SKM-1 treated with dmso at 0.1 percent for 144 hours (cell line): Measurements from ENCODE around the gene C16orf96.
A peak's percentile ranks its signal among the peaks of the same experiment; 100 is the strongest.

ENCODE experiments used
- DNase-seq: peaks from one replicate; lab custom pipeline; 2025; ENCODE audit not compliant: unreplicated experiment; lab: John Stamatoyannopoulos, UW

Gene C16orf96

DNA sequence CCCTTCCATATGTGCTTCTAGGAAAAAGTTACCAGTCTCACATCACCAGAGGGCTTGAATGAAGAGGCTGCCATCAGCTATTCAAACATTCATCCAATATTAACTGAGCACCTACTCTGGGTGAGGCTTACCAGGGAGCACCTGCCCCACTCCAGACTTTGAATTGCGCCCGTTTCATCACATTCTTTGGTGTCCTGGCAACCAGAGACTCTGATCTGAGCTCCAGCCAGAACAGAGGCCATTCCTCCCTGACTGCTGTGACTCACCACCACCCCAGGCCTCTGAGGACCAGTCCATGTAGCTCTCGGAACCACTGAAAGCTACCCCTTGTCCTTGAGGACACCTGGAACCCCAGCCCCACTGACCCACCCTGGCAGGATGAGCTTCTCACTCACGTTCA is at the start of gene C16orf96:
TSS of gene C16orf96 (plus strand) at position 229 of the 400 bp plus-strand sequence. CDS start at position 379, 150 bp downstream.
- no peak for DNase-seq

DNA sequence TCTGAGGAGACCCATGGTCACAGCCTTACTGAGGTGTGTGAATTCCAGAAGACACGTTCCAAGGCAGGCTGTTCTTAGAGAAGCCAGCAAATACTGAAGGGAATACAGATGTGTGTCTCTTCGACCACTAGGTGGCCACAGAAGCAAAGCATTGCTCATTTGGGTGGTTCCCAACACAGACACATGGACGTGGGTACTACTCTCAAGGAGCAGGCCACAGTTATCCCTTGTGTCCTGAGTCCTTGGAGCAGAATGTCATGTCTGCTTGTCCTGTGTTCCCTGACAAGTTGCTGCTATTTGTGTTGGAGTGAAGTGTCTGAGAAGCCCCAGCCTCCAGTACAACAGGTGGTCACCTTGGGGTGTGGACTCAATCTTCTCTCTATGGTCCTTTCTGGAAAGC is 49.7 kb upstream of the C16orf96 start:
- DNase-seq, result peak; percentile 83

DNA sequence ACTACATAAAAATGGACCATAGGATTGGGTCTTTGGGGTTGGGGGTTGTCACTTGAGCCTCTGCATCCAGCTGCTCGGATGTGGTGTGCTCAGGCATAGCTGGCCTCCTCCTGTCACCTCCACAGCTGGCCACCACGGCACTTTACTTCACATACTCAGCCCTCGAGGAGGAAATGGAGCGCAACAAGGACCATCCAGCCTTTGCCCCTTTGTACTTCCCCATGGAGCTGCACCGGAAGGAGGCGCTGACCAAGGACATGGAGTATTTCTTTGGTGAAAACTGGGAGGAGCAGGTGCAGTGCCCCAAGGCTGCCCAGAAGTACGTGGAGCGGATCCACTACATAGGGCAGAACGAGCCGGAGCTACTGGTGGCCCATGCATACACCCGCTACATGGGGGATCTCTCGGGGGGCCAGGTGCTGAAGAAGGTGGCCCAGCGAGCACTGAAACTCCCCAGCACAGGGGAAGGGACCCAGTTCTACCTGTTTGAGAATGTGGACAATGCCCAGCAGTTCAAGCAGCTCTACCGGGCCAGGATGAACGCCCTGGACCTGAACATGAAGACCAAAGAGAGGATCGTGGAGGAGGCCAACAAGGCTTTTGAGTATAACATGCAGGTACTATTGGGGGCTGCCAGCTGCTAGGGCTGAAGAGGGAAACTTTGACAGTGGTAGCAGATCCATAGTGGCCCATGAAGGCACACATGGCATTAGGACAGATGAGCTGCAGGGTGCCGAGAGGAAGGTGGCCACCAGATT is 48.4 kb upstream of the C16orf96 start:
- no peak for DNase-seq

DNA sequence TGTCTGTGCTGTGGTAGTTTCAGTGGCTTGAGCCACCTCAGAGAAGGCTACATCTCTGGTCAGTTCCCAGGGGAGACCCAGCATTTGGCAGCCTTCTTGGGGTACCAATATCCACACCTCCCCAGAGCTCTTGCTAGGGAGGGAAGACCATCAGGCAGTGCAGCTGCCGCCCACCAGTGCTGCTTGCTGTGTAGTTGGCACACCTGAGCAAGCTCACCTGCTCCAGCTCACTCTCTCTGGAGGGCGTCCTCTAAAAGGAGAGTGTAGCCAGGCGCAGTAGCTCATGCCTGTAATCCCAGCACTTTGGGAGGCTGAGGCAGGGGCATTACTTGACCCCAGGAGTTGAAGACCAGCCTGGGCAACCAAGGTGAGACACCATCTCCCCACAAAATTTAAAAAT is 47.3 kb upstream of the C16orf96 start:
- no peak for DNase-seq

DNA sequence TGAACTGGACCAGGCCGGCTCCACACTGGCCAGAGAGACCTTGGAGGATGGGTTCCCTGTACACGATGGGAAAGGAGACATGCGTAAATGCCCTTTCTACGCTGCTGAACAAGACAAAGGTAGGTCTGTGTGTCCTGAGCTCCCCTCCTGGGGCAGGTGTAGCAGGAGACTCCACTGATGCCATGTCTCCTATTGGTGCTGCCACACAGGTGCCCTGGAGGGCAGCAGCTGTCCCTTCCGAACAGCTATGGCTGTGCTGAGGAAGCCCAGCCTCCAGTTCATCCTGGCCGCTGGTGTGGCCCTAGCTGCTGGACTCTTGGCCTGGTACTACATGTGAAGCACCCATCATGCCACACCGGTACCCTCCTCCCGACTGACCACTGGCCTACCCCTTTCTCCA is 46.7 kb upstream of the C16orf96 start:
- no peak for DNase-seq

DNA sequence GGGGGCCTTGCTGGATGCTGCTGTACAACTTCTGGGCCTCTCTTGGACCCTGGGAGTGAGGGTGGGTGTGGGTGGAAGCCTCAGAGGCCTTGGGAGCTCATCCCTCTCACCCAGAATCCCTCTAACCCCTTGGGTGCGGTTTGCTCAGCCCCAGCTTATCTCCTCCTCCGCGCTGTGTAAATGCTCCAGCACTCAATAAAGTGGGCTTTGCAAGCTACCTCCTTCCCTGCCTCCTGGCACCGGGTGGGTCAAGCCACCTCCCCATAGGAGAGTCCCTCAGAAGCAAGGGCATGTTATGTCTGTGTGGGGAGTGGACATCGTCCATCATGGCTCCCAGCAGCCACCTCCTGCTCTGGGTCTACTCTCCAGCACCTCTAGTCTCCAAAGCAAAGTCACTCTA is 46.0 kb upstream of the C16orf96 start:
- DNase-seq, result no peak

DNA sequence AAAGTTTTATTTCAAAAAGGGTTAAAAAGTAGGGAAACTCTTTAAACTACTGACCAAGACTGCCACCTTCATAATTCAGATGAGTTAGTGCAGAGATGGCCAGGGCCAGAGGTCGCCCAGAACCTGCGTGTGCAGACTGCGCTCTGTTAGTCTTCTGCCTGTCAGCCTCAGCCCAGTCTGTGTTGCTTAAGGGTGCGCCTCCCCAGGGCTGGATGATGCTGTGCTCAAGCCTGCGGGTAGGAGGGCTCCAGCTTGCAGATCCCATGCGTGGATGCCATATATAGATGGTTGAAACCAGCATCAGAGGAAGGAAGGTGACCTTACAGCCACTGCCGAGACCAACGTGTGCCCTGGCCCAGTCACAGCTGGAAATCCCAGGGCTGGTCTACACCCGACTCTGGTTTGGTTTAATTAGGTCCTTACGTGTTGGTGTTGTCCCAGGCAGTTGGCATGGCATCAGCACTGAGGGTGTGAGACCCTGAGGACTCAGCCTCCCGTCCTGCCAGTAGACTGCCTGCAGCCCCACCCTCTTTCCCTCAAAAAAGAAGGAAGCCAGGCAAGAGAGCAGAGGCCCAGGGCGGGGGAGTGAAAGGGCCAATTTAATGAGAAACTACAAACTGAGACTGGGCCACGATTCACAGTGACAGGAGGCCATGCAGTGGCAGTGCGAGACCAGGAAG is 45.3 kb upstream of the C16orf96 start:
- DNase-seq, result no peak

DNA sequence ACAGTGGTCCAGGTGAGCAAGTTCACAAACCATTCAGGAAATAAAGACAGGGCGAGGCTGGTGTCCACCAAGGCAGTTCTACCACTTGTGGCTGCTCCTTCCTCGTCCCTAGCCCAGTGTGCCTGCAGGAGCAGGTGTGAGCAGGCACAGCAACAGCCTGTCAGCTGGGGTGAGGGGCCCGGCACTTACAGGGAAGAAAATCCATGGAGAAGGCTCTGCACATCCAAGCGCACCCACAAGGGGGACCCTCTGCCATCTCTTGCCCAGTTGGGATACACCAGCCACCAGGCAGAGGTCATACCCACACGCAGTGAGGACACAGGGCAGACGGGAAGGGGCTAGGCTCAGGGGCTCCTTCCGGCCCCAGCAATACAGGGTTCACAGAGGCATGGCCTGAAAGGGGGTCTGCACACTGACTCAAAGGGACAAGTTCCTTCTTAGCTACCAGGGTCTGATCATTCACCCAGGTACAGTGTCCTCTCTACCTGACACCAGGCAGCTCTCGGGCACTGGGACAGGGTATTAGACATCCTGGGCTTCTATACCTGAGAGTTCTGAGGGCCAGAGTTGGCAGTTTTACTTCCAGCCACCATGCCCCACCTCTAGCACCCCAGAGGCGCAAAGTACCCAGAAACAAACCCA is 44.6 kb upstream of the C16orf96 start:
- DNase-seq, result peak; percentile 17

DNA sequence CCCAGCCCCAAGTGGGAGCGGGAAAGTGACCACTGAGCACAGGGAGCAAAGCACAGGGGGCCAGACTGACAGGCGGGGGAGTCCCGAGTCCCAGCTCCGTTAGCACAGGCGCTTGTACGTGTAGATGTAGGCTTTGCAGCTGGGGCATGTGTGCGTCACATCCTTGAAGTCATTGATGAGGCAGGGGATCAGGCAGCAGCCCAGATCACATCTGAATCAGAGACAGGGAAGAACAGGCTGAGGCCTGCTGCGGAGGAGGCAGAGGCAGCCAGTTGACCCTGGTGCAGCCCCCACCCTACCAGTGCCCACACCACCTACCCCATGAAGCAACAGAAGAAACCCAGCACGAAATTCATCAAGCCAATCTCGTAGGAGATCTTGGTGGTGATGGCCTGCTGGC is 43.7 kb upstream of the C16orf96 start:
- DNase-seq, result no peak

DNA sequence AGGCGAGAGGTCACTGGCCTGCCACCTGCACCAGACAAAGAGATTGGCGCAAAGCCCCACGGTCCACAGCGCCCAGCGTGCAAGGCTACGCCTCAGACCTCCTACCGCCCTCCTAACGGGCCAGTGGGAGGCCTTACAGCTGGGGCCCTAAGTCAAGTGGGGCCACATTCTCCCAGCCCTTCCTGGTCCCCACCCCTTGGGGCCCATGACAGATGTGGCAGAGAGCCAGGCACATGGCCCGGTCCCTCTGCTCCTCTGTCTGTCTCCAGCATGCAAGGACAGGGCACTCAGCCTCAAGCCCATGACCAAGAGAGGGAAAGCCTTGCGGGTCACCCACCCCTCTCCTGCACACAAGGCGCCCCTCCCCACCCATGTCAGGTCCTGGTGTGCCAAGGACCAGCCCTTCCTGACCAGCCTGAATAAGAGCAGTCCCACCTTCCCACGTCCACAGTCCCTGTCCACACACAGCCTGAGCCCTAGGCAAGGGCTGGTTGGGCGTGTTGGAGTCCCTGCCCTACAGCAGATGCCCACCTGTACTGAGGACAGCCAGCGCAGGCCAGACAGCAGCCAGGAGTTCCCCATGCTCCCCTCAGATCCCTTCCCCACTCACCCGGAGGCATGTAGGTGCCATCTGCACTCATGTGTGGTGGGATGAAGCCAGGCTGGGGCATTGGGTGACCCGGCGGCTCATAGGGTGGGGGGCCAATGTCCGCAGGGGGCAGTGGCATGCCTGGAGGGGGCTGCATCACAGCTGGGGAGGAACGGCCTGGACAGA is 42.9 kb upstream of the C16orf96 start:
- DNase-seq, result no peak

DNA sequence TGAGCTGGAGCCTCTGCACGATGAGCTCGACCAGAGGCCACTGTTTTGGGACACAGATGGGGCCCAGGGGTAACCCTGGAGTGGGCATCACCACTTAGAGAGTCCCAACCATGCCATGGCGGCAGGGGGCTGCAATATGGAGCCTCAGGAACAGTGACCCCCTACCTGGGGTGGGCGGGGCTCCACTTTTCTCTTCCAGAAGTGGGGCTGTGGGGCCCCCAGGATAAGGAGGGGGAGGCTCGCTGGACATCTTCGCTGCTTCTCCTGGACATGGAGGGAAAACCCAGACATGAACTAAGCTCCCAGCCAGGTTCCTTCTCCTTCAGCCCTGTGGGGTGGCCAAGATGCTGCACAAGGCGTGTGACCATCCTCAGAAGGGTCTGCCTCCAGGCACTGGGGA is 42.3 kb upstream of the C16orf96 start:
- no peak for DNase-seq

DNA sequence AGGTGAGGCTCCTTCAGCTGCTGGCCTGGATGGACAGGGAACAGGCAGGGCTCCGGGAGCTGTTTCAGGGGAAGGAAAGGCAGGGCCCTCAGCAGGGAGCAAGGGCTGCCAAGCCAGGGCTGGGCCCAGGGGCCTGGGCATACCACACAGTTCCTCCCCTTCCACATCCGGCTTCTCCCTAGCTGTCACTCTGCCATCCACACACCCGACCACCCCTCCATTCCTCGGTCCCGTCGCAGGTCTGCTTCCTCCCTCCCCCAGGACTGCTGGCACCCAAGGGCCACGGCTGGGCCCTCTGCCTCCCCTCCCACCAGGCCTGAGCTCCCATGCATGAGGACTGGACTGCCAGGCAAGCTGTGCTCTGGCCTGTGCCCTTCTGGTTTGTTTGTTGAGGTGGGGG is 41.5 kb upstream of the C16orf96 start:
- no peak for DNase-seq

DNA sequence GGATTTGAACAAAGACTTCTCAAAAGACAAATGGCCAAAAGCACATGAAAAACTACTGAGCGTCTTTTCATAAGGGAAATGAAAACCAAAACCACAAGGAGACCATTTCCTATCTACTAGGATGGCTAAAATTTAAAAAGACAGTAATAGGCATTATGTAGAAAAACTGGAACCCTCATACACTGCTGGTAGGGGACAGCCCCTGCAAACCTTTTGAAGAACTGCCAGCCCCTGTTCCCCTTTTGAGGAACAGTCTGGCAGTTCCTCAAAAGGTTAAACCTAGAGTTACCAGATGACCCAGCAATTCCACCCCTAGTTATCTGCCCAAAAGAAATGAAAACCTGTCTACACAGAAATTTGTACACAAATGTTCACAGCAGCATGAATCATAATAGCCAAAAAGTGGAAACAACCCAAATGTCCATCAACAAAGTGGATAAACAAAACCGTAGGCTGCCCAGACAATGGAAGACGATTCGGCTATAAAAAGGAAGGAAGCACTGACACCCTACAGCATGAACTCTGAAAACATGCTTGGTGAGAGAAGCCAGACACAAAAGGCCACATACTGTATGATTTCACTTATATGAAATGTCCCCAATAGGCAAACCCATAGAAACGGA is 40.4 kb upstream of the C16orf96 start:
- DNase-seq, result peak; percentile 78

DNA sequence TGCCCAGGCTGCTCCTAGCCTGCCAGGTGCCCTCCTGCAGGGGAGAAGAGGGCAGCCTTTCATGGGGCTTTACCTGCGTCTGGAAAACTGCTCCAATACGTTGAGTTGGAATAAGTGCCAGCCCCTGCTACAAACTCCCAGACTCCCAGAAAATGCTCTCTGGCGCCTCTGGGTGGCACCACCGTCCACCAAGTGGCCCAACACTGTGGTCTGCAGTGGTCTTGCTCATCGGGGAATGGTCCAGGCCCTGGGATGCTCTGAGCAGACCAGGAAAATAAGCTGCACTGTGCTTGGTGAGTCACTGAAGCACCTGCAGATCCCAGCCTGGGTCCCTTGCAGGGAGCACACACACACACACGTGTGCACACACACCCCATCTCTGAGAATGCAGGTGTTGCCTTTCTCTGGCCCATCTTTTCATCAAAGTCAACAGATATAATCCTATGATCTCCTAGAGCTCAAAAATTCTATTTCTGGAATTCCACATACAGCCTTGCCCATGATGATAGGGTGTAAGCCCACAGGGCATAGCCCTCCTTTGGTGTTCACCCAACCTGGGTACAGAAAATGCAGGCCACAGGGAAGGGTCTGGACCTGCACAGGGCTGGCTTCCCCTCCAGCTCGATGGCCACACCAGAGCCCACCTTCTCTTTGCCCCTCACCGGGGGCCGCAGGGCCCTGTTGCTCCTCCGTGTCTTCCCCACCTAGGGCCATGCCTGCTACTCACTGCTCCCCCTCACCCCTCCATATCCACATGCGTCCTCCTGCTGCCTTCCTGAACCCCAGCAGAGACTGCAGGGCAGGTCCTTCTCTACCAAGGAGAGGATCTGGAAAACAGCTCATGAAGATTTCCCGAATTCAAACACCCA is 38.1 kb upstream of the C16orf96 start:
- DNase-seq, result no peak

DNA sequence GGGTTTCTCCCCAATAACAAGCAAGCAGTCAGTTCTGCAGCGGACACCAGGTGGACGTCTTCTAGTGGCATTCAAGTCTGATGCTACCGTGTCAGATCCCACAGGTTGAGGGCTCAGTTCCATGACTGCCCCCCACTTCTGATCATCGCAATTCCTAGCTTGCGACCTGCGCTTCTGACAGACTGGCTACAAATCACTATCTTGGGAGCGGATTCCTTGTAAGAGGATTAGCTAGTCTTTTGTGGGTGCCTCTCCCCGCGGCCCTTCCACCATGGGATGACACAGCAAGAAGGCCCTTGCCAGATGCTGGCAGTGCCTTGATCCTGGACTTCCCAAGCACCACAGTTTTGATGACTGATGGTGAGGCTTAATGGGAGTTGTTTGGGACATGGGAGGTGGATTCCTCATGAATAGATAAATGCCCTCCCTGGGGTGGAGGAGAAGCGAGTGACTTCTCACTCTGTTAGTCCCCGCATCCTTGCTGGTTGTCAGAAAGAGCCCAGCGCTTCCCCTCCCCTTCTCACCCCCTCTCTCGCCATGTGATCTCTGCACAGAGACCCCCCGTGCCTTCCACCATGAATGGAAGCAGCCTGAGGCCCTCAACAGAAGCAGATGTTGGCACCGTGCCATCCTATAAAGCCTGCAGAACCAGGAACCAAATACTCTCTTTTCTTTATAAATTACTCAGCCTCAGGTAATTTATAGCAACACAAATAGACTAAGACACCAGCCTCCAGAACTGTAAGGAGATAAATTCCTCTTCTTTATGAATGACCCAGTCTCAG is 36.7 kb upstream of the C16orf96 start:
- DNase-seq, result no peak

DNA sequence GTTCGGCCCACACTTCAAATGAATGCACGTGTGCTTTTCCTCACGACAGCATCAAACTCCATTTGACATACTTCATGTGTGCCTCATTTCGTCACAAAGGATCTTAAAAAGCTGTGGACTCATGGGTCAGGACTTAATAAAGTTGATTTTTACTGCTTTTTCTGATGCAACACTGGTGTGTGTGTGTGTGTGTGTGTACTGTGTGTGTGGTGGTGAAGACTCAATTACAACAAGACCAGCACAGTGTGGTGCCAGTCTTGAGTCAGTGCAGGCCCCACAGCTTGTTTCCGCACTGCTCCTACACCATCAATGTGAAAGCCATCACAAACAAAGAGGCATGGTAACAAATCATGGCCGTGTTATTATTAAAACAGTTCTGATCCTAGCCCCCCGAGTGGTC is 35.2 kb upstream of the C16orf96 start:
- no peak for DNase-seq

DNA sequence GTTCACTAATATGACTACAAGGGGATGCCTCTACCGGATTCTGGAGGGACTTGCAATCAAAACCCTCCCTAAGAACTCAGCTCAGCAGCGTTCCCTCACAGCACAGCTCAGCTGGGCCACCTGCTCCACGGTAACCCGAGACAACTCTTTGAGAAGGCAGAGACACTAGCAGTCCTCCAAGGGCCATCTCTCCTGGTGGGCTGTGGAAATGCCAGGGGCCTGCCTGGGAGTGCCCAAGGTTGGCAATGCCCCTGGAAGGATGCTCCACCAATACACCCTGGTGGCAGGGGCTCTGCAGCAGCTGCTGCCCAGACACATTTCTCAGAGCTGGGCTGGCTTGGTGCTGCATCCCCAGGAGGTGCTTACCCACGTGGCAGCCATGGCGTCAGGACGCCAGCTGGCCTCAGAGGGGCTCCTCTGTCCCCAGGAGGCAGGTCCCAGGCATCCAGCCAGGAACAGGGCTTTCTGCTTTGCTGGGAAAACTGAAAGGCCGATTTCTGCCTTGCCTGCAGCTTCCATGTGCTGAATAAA is 34.0 kb upstream of the C16orf96 start:
- no peak for DNase-seq

DNA sequence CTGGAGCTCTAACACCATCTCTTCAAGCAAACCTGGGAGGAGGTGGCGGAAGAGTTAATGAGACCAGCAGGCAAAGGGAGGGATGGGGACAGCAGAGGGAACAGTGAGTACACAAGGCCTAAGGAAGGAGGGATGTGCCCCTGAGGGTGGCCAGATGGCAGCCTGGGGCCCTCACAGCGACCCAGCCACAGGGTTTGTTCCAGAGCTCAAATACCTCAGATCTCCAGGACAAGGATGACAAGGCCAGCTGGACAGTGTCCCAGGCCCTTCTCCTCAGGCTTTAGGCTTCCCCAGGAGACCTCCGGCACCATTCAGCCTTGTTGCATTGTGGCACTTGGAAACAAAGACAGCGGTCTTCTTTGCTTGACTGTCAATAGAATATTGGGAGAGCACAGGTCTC is 32.5 kb upstream of the C16orf96 start:
- DNase-seq, result no peak

DNA sequence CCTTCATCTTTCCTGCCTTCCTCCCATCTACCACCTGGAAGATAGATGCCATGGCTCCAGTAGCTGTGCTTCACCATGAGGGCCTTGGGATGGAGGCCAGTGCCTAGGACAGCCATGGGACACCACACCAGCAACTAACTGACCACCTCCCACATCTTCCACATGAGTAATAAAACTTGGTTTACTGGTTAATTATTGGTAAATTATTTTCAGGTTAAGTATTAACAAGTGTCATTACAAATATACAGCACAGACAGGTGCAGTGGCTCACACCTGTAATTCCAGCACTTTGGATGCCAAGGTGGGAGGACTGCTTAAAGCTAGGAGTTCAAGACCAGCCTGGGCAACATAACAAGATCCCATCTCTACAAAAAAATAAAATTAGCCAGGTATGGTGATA is 31.6 kb upstream of the C16orf96 start:
- no peak for DNase-seq
